ENCODE results near the gene CUX1. TPM values are rescaled to one million over a fixed set of nuclear protein-coding genes. Genes with fewer than 3 reads are reported as not detected.
"Not testable (repeated sequence)": the region's sequence is repeated elsewhere in the genome, so short reads cannot be mapped to it uniquely, and the experiment has no call there.

The CUX1 gene
- total RNA-seq, 1 experiment from 2014 or later = 34.9 TPM

DNA sequence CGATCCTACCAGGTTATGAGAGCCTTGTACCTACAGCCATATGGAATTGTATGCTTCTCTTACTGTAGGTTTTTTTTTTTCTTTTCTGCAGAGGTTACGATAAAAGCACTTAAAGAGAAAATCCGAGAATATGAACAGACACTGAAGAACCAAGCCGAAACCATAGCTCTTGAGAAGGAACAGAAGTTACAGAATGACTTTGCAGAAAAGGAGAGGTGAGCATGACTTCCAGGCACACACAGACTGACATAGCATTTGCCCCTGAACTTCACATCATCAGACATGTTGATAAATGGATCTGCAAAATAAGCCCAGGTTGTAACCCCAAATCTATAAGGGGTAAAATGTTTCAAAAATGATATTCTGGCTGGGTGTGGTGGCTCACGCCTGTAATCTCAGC, 286.8 kb downstream of the CUX1 start:
- DNase-seq (ENCODE audit: extremely low read depth, low read depth) = no peak

DNA sequence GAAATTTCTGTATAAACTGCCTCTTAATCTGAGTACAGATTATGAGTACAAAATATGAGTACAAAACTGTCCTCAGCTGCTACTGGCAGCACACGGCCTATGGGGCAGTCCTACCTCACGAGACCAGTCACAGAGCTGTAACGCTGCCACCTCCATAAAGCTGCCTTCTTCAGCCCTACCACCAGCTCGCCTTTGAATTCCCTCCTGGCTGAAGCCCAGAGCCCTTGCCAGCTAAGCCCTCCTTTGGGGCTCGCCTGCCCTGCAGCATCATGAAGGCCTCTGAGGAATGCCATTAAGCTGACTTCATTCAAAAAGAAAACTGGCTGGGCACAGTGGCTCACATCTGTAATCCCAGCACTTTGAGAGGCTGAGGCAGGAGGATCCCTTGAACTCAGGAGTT, 289.2 kb downstream of the CUX1 start:
- DNase-seq (ENCODE audit: extremely low read depth, low read depth) = no peak

DNA sequence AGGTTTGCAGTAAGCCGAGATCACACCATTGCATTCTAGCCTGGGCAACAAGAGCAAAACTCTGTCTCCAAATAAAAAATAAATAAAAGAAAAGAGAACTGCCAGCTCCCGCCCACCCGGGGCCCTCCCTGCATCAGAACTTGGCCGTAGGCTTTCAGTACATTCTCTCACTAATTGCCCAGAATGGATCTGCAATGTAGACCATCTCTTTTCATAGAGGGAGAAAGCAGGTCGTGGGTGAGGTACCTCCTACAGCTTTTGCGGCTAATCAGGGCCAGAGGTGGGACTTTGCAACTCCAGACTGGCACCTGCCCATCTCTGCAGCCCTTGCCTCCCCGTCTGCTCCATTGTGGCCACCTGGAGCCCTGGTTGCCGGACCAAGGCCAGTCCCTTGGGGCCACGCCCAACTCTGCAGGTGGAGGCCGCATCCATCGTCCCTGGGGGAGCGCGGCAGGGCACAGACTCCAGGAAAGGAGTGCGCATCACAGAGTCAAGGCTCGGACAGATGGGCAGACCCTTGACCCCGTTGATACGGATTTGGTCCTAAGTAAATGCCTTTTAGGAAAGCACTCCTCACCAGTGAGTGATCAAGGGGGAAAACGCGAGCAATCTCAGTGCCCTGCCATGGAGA, 290.2 kb downstream of the CUX1 start:
- DNase-seq (ENCODE audit: extremely low read depth, low read depth) = no peak

DNA sequence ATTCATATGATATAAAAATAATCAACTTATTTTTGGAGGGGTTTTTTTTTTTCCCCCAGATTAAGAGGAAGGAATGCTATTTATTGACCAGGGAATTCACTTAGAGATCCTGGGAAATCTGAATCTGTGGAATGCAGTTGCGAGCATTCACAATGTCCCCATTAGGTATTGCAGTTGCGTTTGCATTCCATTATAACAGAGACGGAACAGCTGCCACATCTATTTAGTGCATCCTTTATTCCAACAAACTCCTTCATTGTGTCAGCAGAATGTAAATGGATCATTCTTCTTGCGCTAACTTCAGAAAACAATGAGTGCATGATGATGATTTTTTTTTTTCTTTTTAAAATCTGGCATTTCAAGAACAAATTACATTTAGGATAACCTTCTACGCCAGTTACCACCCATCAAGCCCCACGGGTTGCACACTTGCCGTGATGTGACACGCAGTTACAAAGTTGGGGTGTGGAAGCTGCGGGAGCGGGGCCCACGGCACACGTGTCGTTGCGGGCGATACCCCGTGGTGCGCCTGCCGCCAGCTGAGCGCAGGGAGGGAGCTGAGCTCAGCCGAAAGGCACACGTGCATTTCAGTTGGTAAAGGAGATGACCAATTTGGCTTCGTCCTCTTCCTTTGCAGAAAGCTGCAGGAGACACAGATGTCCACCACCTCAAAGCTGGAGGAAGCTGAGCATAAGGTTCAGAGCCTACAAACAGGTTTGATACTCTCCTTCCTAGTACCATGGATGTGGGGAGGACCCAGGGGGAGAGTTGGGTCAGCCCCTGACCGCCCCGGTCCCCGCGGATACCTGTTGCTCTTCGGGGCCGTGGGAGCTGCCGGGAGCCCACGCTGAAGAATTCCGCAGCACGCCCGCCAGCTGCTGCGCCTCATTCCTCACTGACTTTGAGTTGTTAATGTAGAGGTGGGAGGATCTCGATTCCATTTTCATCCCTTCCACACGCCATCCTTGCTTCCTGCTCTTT, 293.9 kb downstream of the CUX1 start:
- no peak for DNase-seq (ENCODE audit: extremely low read depth, low read depth)

- DNase-seq (ENCODE audit: extremely low read depth, low read depth) = no peak
Observed at GRCh38 chr7:102115181-102115580, 297.8 kb downstream of the CUX1 start.

DNA sequence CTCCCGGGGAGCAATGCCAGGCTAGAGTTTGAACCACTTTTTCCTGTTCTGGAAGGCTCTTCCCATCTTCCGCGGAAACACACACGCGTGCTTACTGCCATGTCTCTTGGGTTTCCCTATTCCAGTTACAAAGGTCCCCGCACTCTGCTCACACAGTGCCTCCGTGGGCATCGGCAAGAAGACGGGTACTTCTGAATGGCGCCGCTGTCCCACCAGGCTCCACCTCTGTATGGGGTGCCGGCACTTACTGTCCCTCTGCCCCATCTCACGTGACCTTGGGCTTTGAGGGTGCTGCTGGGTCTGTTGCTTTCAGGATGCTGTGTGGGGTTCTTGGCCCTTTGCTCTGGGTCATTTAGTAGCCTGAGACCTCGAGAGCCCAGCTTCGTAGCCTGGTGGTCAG, 298.5 kb downstream of the CUX1 start:
- no peak for DNase-seq (ENCODE audit: extremely low read depth, low read depth)

GRCh38 chr7:102117743-102118142, 300.3 kb downstream of the CUX1 start:
- DNase-seq (ENCODE audit: extremely low read depth, low read depth) = no peak

GRCh38 chr7:102119213-102119651, 301.8 kb downstream of the CUX1 start:
- no peak for DNase-seq (ENCODE audit: extremely low read depth, low read depth)

DNA sequence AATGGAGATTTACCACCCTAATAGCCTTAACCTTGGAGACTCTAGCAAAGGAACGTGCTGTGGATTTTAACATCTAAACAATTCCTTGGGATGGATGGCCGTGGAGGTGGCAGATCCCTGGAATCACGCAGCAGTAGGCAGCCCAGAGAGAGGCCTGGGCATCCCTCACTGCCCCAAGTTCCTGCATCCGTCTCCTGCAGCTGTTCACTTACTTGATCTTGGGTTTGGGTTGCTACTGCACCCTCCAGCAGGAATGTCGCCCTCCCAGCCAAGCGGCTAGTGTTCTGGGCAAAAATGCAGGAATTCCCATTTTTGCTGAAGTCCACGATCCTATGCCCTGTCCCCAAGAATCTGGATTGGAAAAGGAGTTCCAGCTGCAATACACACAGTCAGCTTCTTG, 302.5 kb downstream of the CUX1 start:
- DNase-seq (ENCODE audit: extremely low read depth, low read depth) = no peak

GRCh38 chr7:102120666-102121195, 303.3 kb downstream of the CUX1 start:
- DNase-seq (ENCODE audit: extremely low read depth, low read depth) = no peak

DNA sequence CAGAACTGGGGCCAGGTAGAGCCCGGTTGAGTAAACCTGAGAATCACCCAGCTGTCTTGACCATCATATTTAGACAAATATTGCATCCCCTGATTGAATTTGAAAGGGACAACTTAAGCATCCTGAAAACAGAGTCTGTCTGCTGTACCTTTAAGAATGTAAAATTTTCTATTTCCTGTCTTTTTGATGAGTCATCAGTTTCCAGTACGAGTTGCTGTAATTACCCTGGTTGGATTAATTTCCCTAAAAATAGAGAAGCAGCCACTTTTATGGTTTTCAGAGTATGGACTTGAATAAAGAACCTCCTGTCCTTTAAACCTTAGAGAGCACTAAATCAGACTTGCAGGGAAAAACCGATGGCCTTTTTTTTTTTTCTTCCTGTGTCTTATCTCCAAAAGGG, 304.6 kb downstream of the CUX1 start:
- DNase-seq (ENCODE audit: extremely low read depth, low read depth) = no peak

DNA sequence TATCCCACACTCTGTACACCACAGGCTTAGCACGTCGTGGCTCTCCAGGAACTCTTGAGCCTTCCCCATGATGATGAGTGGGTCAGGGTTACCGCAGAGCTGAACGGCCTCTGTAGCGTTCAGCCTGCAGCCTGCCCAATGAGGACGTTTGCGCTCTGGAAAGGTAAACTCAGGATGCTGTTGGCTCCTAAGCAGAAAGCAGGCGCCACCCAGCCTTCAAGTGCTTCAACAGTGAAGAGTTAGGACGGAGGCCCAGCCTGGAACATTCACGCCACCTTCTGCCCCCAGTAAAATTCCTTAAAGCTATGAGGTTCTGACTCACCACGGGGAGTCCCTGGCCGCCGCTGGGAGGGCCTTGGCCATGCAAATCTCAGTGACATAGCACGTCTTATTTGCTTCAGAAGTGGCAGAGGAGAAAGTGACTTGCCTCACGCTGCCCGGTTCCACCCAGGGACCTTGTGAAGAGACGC, 307.7 kb downstream of the CUX1 start:
- DNase-seq (ENCODE audit: extremely low read depth, low read depth) = peak; percentile 85

DNA sequence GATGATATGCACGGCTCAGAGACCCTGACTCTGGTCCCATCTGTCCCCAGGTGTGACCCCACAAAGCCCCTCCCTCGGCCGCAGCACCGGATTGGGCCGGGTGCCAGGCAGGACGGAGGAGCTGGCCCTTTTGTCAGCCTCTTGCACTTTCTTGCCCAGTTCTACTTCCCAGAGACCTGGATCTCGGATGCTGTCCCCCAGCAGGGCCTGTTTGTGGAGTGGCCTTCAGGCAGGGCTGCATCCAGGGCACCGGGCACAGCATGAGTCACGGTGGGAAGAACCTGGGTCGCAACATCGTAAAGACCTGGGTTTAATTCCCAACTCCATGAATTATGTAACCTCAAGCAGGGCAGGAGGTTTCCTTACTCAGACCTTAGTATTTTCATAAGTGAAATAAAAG, 310.9 kb downstream of the CUX1 start:
- no peak for DNase-seq (ENCODE audit: extremely low read depth, low read depth)

GRCh38 chr7:102129636-102130370, 312.4 kb downstream of the CUX1 start:
- peak; percentile 51 for DNase-seq (ENCODE audit: extremely low read depth, low read depth)

DNA sequence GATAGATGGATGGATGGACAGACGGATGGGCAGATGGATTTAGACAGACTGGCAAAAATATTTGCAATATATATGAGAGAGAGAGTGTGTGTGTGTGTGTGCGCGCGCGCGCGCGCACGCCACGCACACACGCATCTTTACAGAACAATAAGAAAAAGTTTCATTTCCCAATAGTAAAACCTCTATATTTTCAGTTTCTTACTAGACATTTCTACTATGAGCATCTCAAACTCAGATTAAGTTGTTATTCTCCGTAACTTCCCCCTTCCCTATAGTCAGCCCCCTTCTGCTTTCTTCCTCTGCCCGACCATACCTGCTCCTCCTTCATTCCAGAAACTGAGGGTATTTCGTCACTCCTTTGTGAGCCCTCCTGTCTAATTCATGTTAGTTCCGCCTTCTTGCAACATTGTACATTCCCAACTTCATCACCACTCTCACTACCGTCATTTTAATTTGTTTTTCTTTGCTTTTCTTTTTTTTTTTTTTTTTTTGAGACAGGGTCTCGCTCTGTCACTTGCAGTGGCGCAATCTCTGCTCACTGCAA, 314.9 kb downstream of the CUX1 start:
- DNase-seq (ENCODE audit: extremely low read depth, low read depth) = no peak

GRCh38 chr7:102138676-102139075, 321.2 kb downstream of the CUX1 start:
- DNase-seq (ENCODE audit: extremely low read depth, low read depth) = no peak

DNA sequence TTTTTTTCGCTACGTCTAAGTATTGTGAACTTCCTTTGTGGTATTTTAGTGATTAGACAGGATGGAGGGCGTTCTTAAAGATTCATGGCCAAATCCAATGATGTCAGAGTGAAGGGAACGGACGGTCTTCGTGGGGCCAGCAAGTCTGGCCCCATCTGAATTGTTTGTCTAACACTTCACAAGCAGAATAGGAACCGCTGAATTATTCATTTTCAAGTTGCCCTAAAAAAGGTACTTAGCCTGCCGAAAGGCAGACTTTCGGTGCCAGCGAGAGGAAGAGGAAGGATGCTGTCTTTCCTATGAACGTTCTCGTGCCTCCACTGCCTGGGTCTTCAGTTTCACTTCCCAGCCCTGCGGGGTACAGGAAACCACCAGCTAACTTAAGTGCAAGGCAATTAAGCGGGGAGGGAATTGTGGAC, 323.5 kb downstream of the CUX1 start:
- DNase-seq (ENCODE audit: extremely low read depth, low read depth) = no peak

- DNase-seq (ENCODE audit: extremely low read depth, low read depth) = not testable (repeated sequence)
Observed at GRCh38 chr7:102142433-102142832, 325.0 kb downstream of the CUX1 start.

DNA sequence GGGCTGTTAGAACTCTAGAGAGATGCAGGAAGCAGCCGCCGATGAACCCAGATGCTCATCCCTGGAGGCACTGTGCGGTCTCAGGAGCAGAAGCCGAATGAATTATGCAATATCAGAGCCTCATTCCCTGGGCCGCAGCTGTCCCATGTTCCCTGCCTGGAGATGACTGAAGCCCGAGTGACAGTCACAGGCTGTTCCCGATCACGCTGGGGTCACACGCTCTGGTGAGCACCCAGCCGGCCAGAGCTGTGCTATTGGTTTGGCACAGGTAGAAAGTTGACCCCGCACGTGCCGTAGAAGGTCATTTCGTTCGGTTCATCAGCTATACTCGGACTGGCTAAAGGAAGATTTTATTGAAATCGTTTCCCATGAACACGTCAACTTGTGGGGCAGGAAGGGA, 328.7 kb downstream of the CUX1 start:
- no peak for DNase-seq (ENCODE audit: extremely low read depth, low read depth)

DNA sequence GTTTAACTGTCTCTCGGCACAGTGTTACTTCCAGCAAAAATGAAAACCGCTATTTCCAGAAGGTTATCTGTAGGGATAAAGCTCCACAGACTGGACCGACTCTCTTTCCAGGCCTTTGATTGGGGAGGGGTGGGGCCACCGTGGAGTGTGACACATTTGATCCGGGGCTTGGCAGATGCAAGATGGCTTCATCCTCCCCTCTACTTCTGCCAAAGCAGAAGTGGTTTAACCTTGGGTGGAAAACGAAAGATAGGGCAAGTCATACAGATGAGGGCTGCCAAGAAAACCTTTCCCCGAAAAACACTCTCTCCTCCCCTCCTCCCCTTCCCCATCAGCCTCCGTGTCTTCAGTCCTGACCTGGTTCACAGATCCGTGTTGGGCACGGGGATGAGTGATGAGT, 329.6 kb downstream of the CUX1 start:
- no peak for DNase-seq (ENCODE audit: extremely low read depth, low read depth)

DNA sequence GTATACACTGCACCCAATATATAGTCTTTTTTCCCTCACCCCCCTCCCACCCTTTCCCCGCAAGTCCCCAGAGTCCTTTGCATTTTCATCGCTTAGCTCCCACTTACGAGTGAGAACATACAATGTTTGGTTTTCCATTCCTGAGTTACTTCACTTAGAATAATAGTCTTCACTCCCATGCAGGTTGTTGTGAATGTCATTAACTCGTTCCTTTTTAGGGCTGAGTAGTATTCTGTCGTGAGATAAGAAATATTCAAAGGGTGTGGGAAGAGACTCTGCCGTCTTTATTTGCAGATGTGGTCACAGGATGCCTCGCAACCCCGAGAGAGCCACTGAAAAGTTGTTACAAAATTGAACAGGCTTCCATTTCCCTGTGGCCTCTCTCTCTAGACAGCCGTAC, 331.4 kb downstream of the CUX1 start:
- DNase-seq (ENCODE audit: extremely low read depth, low read depth) = no peak
